HG03520 (cell line): ENCODE measurements around the gene STYXL2.

ENCODE experiments used
- ATAC-seq: cut with Tn5 transposase; IDR thresholded peaks from one replicate; pipeline ENCODE4 v1.9.1; 2021; ENCODE audit warnings: mild to moderate bottlenecking, moderate library complexity; ENCODE audit not compliant: unreplicated experiment

STYXL2 gene

GRCh38 chr1:167132301-167133010 is 38.6 kb downstream of the STYXL2 start:
- ATAC-seq = no peak

GRCh38 chr1:167135281-167135840 is 41.5 kb downstream of the STYXL2 start:
- no peak for ATAC-seq

- ATAC-seq = no peak
Measured at GRCh38 chr1:167136191-167136614, 42.3 kb downstream of the STYXL2 start.

GRCh38 chr1:167136806-167137205 is 42.9 kb downstream of the STYXL2 start:
- ATAC-seq = no peak

- no peak for ATAC-seq
Measured at GRCh38 chr1:167137332-167137781, 43.5 kb downstream of the STYXL2 start.

GRCh38 chr1:167137793-167138510 is 44.1 kb downstream of the STYXL2 start:
- ATAC-seq = no peak

- no peak for ATAC-seq
Measured at GRCh38 chr1:167138703-167139102, 44.8 kb downstream of the STYXL2 start.

- ATAC-seq = no peak
Measured at GRCh38 chr1:167141963-167142362, 48.1 kb downstream of the STYXL2 start.
